Endothelial cell of umbilical vein (primary cell): Measurements from ENCODE around the gene THOP1.

ENCODE experiments used
- EZH2 ChIP-seq: IDR thresholded peaks from 2 replicates; pipeline ENCODE4 v1.6.1; 2012; ENCODE audit warnings: borderline replicate concordance, low read depth, mild to moderate bottlenecking, moderate library complexity, low read length, inconsistent platforms; ENCODE audit not compliant: severe bottlenecking
- FOS ChIP-seq: IDR thresholded peaks from 2 replicates; pipeline ENCODE4 v1.6.1; 2011; ENCODE audit warnings: mild to moderate bottlenecking, low read length, moderate library complexity, borderline replicate concordance; ENCODE audit not compliant: insufficient read depth
- JUN ChIP-seq: IDR thresholded peaks from 2 replicates; pipeline ENCODE4 v1.6.1; 2011; ENCODE audit warnings: borderline replicate concordance, low read depth; ENCODE audit not compliant: insufficient read length, insufficient read depth
- MYC ChIP-seq: IDR thresholded peaks from one replicate; pipeline ENCODE4 v1.6.1; 2011; ENCODE audit warnings: mild to moderate bottlenecking, low read depth, low read length
- POLR2A ChIP-seq: IDR thresholded peaks from 2 replicates; pipeline ENCODE4 v1.6.1; 2012; ENCODE audit warnings: low read depth, mild to moderate bottlenecking, control low read depth, low read length
- POLR2AphosphoS5 ChIP-seq: IDR thresholded peaks from 2 replicates; pipeline ENCODE4 v1.6.1; 2012; ENCODE audit warnings: low read depth, mild to moderate bottlenecking, control low read depth, low read length, moderate library complexity; ENCODE audit not compliant: insufficient read depth
- TF ChIP-seq, protein P1 (sequence below), 2 donors: IDR thresholded peaks; 1 replicate in 1 of 2; 2 replicates in 1 of 2; pipeline ENCODE4 v1.5.1; 2011; ENCODE audit warnings: low read length in 2 of 2, mild to moderate bottlenecking in 2 of 2, moderate library complexity in 2 of 2, control low read depth in 1 of 2, inconsistent platforms in 1 of 2, low read depth in 1 of 2; ENCODE audit not compliant: insufficient read depth in 1 of 2; ENCODE audit errors: extremely low read depth in 1 of 2
- TF ChIP-seq, protein P2 (sequence below): IDR thresholded peaks from 2 replicates; pipeline ENCODE4 v1.6.1; 2011; ENCODE audit not compliant: insufficient read depth, insufficient read length

DNA sequence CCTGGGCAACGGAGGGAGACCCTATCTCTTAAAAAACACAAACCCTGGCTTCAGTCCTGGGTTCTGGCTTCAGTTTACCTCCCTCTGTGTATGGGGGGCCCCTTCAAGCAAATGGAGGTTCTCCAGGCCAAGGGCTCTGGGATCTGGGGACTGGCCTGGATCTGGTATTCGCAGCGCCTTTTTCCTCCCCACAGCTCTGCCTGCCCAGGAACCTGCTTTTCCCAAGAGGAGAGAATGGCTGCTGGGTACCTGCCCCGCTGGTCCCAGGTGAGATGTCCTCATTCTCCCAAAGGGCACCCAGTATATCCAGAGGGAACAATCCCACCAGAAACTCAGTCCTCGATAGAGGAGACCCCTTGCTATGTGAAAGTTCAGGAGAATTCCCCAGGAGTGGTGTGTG is 37.5 kb downstream of the THOP1 start:
- TF ChIP-seq, protein P1, sequence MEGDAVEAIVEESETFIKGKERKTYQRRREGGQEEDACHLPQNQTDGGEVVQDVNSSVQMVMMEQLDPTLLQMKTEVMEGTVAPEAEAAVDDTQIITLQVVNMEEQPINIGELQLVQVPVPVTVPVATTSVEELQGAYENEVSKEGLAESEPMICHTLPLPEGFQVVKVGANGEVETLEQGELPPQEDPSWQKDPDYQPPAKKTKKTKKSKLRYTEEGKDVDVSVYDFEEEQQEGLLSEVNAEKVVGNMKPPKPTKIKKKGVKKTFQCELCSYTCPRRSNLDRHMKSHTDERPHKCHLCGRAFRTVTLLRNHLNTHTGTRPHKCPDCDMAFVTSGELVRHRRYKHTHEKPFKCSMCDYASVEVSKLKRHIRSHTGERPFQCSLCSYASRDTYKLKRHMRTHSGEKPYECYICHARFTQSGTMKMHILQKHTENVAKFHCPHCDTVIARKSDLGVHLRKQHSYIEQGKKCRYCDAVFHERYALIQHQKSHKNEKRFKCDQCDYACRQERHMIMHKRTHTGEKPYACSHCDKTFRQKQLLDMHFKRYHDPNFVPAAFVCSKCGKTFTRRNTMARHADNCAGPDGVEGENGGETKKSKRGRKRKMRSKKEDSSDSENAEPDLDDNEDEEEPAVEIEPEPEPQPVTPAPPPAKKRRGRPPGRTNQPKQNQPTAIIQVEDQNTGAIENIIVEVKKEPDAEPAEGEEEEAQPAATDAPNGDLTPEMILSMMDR (IDR thresholded peaks at IDR 0.05; ENCODE audit: extremely low read depth in 1 of 2, insufficient read depth in 1 of 2, low read depth in 1 of 2, low read length in 2 of 2), result no peak
- no peak for TF ChIP-seq POLR2A
- no peak for TF ChIP-seq EZH2
- TF ChIP-seq MYC, result no peak
- TF ChIP-seq POLR2AphosphoS5, result no peak
- TF ChIP-seq, protein P2, sequence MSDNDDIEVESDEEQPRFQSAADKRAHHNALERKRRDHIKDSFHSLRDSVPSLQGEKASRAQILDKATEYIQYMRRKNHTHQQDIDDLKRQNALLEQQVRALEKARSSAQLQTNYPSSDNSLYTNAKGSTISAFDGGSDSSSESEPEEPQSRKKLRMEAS, result no peak
- no peak for TF ChIP-seq FOS
- no peak for TF ChIP-seq JUN
